ENCODE results near the gene NECAP2. TPM values are rescaled to one million over a fixed set of nuclear protein-coding genes. Genes with fewer than 3 reads are reported as not detected.
"Not testable (repeated sequence)": the region's sequence is repeated elsewhere in the genome, so short reads cannot be mapped to it uniquely, and the experiment has no call there.

The NECAP2 gene
- polyA plus RNA-seq, 3 donors = 78.9 to 223 (median 183) TPM

DNA sequence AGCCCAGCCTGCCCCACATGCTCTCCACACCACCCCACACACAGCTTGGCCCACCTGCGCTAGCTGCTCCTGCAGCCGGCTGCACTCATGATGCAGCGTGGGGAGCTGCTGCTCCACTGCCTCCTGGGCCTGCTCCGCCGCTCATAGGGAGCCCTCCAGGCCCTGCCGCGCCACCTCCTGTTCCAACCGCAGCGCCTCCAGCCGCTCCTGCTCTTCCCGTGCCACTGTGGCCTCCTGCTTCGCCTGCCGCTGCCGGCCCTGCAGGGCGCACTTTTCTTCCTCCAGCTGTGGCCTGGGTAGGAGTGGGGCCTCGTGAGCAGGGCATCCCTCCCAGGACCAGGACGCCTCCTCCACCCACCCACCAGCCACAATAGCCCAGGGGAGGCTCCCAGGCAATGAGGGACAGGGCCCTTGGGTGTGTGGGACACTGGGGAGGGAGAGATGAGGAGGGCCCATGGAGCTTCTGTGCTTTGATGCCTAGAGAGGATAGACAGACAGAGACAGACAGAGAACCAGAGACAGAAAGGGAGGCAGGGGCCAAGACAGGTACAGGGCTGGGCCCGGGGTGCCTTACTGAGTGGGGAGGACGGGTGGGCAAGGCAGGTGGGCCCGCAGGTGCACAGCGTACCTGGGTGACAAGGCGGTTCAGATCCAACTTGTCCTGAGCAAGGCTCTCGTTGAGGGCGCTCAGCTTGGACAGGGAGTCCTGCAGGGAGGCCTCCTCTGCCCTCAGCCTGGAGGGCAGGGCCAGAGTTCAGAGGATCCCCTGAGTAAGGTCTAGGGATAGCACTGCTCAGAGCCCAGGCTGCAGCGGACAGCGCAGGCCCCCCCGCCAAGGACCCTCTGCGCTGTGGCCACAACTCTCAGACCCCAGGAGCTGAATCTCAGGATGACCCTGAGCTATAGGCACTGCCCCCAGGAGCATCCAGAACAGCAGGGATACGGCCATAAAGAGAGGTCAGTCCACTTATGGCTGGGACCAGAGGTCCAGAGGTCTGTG is 35.5 kb downstream of the NECAP2 start:
- intact Hi-C loops (cut with micrococcal nuclease); DNase-seq; H3K4me2 ChIP-seq (replicated peaks; ENCODE audit: extremely low read depth, low read length, poor library complexity, severe bottlenecking); H3K9ac ChIP-seq (ENCODE audit: insufficient read depth, low read length, poor library complexity, severe bottlenecking); H2AFZ ChIP-seq (ENCODE audit: insufficient read depth, low read depth, low read length, poor library complexity, severe bottlenecking); H3K9me3 ChIP-seq (replicated peaks in 1 of 2; ENCODE audit: control insufficient read depth in 1 of 2, insufficient read depth in 1 of 2, low read length in 2 of 2); H3K27me3 Mint-ChIP-seq (ENCODE audit: low read depth in 3 of 3); H3K4me3 Mint-ChIP-seq; H3K79me2 ChIP-seq (ENCODE audit: insufficient read depth, low read length); H3K27ac ChIP-seq (ENCODE audit: low read depth in 1 of 2, low read length in 2 of 2); H3K9me3 Mint-ChIP-seq; H3K4me1 Mint-ChIP-seq; H3K4me1 ChIP-seq (ENCODE audit: control insufficient read depth in 1 of 2, insufficient read depth in 2 of 2, low read length in 2 of 2); H3K27me3 ChIP-seq (ENCODE audit: control insufficient read depth in 2 of 2, insufficient read depth in 2 of 2, low read length in 2 of 2); H3K4me3 ChIP-seq (replicated peaks in 1 of 3; ENCODE audit: low read depth in 2 of 3, low read length in 3 of 3): not testable (repeated sequence)
- WGBS (ENCODE audit: insufficient coverage) = 92% methylated on average over 16 of the region's 29 CpGs
- H3K36me3 Mint-ChIP-seq = peaks cover 36 to 49% of the 10 kb centered on the region in 2 donors
- Histone ChIP-seq H3K36me3 (replicated peaks in 1 of 2; ENCODE audit: control insufficient read depth in 1 of 2, insufficient read depth in 2 of 2, low read length in 2 of 2) (peaks cover 21 to 61% of the 10 kb centered on the region in 2 donors), H4K20me1 (ENCODE audit: insufficient read depth, low read length) (peaks cover 16% of the 10 kb centered on the region)
- peak overlapping the region in 1 of 7 donors; percentile 68 for H3K27ac Mint-ChIP-seq

- no peak overlapping the region for H3K27ac Mint-ChIP-seq
- H3K4me1 Mint-ChIP-seq = no peaks in the 10 kb centered on the region
- Histone ChIP-seq H3K9me3 (replicated peaks in 1 of 2; ENCODE audit: control insufficient read depth in 1 of 2, insufficient read depth in 1 of 2, low read length in 2 of 2) (no peaks in the 10 kb centered on the region), H3K27me3 (ENCODE audit: control insufficient read depth in 2 of 2, insufficient read depth in 2 of 2, low read length in 2 of 2) (no peaks in the 10 kb centered on the region), H4K20me1 (ENCODE audit: insufficient read depth, low read length) (peaks cover 5% of the 10 kb centered on the region), H3K79me2 (ENCODE audit: insufficient read depth, low read length) (no peaks in the 10 kb centered on the region), H3K4me3 (replicated peaks in 1 of 3; ENCODE audit: low read depth in 2 of 3, low read length in 3 of 3) (no peak overlapping the region), H3K36me3 (replicated peaks in 1 of 2; ENCODE audit: control insufficient read depth in 1 of 2, insufficient read depth in 2 of 2, low read length in 2 of 2) (peaks cover 17 to 48% of the 10 kb centered on the region in 2 donors), H3K9ac (ENCODE audit: insufficient read depth, low read length, poor library complexity, severe bottlenecking) (no peak overlapping the region), H3K27ac (ENCODE audit: low read depth in 1 of 2, low read length in 2 of 2) (no peak overlapping the region), H3K4me1 (ENCODE audit: control insufficient read depth in 1 of 2, insufficient read depth in 2 of 2, low read length in 2 of 2) (no peaks in the 10 kb centered on the region), H2AFZ (ENCODE audit: insufficient read depth, low read depth, low read length, poor library complexity, severe bottlenecking) (no peak overlapping the region), H3K4me2 (replicated peaks; ENCODE audit: extremely low read depth, low read length, poor library complexity, severe bottlenecking) (no peak overlapping the region)
- H3K27me3 Mint-ChIP-seq (ENCODE audit: low read depth in 3 of 3) = peaks cover 0 to 3% (median 2%) of the 10 kb centered on the region in 3 donors
- no peak for TF ChIP-seq CTCF (IDR thresholded peaks at IDR 0.05)
- H3K4me3 Mint-ChIP-seq = no peak overlapping the region
- peaks cover 37 to 58% of the 10 kb centered on the region in 2 donors for H3K36me3 Mint-ChIP-seq
- no peaks in the 10 kb centered on the region for H3K9me3 Mint-ChIP-seq
- WGBS (ENCODE audit: insufficient coverage) = 83% methylated on average over 9 of the region's 12 CpGs
- intact Hi-C loops (cut with micrococcal nuclease) = no loop called here
- no peak for DNase-seq
These were observed 37.6 kb downstream of the NECAP2 start for GRCh38 chr1:16478091-16478490.

DNA sequence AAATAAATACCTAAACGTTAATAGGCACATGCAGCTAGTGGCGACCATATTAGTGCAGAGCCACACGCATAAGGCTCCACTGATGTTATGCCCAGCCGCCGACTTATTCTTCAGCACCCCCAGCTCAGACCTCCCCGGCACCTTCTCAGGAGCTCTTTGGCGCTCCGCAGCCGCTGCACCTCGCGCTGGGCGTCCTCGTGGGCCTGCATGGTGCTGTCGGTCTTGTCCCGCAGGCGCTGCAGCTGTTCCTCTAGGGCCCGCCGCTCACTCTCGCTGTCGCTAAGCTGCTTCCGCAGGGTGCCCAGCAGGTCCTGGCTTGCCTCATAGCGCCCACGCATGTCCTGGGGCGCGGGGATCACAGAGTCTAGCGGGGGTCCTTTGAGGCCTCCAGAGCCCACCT is 42.6 kb downstream of the NECAP2 start:
- H3K9me3 ChIP-seq (replicated peaks in 1 of 2; ENCODE audit: control insufficient read depth in 1 of 2, insufficient read depth in 1 of 2, low read length in 2 of 2); H3K4me2 ChIP-seq (replicated peaks; ENCODE audit: extremely low read depth, low read length, poor library complexity, severe bottlenecking); intact Hi-C loops (cut with micrococcal nuclease); H3K27ac ChIP-seq (ENCODE audit: low read depth in 1 of 2, low read length in 2 of 2); H3K9ac ChIP-seq (ENCODE audit: insufficient read depth, low read length, poor library complexity, severe bottlenecking); H4K20me1 ChIP-seq (ENCODE audit: insufficient read depth, low read length); H3K4me3 Mint-ChIP-seq; H3K4me1 Mint-ChIP-seq; H3K27ac Mint-ChIP-seq; H3K27me3 Mint-ChIP-seq (ENCODE audit: low read depth in 3 of 3); H3K79me2 ChIP-seq (ENCODE audit: insufficient read depth, low read length); DNase-seq; H3K9me3 Mint-ChIP-seq; H2AFZ ChIP-seq (ENCODE audit: insufficient read depth, low read depth, low read length, poor library complexity, severe bottlenecking); H3K4me3 ChIP-seq (replicated peaks in 1 of 3; ENCODE audit: low read depth in 2 of 3, low read length in 3 of 3); H3K4me1 ChIP-seq (ENCODE audit: control insufficient read depth in 1 of 2, insufficient read depth in 2 of 2, low read length in 2 of 2); H3K27me3 ChIP-seq (ENCODE audit: control insufficient read depth in 2 of 2, insufficient read depth in 2 of 2, low read length in 2 of 2): not testable (repeated sequence)
- H3K36me3 Mint-ChIP-seq = peaks cover 21 to 41% of the 10 kb centered on the region in 2 donors
- WGBS (ENCODE audit: insufficient coverage) = 98% methylated on average over 15 of the region's 26 CpGs
- H3K36me3 ChIP-seq (replicated peaks in 1 of 2; ENCODE audit: control insufficient read depth in 1 of 2, insufficient read depth in 2 of 2, low read length in 2 of 2) = peaks cover 6 to 24% of the 10 kb centered on the region in 2 donors

Measured in CD14-positive monocyte (primary cell).